NCI-H1417 (cell line): Measurements from ENCODE around the gene OSM.
"Not testable (repeated sequence)": the region's sequence is repeated elsewhere in the genome, so short reads cannot be mapped to it uniquely, and the experiment has no call there.

Experiments
- DNase-seq, 3 experiments: peaks; one replicate each; lab custom pipeline; 2025; lab: John Stamatoyannopoulos, UW

OSM gene

DNA sequence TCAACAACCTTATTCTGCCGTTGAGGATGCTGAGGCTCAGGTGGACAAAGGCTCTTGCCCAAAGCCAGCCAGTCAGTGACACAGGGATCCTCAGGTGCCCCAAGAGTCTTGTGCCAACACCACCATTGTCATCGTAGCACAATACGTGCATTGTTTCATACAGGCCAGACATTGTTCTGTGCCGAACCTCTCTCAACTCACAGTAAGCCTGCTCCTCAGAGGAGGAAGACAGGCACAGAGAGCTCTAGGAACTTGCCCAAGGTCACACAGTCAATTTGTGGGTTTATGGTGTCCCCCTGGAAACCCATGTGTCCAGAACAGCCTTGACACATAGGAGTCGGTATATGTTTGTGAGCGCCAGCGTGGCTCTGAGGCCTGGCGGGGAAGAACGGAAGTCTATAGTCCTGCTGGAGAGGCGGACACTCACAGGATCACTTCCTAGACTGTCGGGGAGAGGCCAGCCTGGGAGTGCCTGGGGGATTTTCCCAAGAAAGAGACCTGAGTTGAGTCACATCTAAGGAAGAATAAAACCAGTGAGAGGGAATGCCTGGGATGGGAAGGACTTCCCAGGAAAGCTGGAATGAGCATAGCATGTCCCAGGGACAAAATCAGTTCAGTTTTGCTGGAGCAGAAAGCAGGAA is 40.3 kb downstream of the OSM start:
- no peak for DNase-seq

DNA sequence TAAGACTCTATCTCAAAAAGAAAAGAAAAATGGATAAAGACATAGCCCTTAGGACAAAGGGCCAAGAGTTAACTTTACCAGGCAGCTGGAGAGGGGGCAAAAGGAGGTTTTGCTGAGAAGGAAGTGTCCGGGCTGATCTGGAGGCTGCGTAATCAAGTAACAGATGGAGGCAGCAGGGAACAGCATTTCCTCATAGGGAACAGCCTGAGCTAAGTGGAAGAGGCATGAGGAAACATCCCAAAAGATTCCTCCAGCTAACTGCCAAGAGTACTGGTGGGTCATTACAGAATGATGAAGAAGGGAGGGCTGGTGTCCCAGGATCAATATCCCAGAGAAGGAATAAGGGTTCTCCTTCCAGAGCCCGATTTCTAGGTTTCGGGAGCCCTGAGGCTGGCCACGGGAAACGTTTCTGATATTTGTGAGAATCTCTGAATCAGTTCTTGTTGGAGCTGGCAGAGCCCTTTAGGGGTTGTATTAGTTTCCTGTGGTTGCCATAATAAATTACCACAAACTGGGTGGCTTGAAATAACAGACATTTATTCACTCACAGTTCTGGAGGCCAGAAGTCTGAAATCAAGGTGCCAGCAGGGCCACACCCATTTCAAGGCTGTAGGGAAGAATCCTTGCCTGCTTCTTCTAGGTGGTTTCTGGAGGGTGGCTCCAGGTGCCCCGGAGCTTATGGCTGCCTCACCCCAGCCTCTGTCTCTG is 41.3 kb downstream of the OSM start:
- no peak for DNase-seq

- peak in 1 of 3 experiments; percentile 1 for DNase-seq
Measured at GRCh38 chr22:30224161-30224857, 42.3 kb downstream of the OSM start.

DNA sequence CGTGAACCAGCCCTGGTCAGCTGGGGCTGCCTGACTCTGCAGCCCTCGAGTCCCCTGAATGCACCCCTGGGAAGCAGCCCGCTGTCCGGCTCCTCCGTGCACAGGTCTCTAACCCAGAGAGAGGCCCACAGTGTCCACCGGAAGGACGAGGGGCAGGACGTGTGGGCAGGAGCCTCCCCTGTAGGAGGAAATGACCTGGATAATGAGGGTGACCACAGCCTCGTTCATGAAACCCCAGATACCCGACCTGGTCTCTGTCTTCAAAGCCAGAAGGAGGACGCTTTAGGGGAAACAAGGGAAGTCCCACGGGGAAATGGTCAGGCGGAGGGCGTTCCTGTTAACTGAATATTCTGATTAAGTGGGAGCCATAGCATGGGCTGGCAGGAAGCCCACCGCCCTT is 43.3 kb downstream of the OSM start:
- DNase-seq, result no peak

DNA sequence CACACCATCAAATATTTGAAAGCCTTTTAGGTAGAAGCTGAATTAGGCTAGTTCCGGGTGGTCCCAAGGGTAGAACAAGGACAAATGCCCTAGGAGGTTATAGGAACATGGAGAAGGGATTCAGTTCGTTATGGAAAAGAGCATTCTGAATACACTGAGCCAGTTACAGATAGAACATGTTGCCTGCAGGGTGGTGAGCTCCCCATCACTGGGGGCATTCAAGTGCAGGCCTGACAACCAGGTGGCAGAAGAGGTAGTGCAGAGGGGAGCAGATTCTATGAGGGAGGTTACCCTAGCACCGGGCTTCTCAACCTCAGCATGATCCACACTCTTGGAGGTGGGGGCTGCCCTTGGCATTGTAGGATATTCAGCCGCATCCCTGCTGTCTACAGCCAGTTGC is 44.3 kb downstream of the OSM start:
- DNase-seq, result no peak

- DNase-seq, result no peak
Measured at GRCh38 chr22:30221121-30221992, 45.3 kb downstream of the OSM start.

DNA sequence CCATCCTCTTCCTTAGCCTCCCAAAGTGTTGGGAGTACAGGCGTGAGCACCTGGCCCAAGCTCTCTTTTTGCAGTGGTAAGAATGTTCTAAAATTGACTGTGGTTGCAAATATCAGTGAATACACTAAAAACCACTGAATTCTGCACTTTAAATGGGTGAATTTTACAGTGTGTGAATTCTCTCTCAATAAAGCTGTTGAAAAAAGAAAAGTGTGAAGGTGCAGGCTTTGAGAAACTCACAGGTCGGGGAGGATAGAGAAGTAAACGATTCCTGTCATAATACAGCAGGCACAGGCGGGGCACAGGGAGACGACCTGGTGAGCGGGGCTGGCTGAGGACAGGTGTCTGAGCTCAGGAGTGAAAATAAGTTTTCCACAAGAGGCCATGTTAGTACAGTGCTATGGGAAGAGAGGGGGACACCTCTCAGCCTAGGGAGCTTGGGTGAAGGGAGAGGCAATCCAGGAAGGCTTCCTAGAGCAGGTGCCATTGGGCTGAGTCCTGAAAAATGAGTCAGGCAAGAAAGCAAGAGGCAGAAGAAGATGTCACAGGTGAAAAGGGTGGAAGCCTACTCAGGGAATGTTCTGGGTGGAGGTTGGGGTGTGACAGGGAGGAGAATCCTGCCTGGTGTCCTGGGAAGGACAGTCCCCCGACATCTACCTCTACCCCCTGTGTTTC is 46.2 kb downstream of the OSM start:
- no peak for DNase-seq

DNA sequence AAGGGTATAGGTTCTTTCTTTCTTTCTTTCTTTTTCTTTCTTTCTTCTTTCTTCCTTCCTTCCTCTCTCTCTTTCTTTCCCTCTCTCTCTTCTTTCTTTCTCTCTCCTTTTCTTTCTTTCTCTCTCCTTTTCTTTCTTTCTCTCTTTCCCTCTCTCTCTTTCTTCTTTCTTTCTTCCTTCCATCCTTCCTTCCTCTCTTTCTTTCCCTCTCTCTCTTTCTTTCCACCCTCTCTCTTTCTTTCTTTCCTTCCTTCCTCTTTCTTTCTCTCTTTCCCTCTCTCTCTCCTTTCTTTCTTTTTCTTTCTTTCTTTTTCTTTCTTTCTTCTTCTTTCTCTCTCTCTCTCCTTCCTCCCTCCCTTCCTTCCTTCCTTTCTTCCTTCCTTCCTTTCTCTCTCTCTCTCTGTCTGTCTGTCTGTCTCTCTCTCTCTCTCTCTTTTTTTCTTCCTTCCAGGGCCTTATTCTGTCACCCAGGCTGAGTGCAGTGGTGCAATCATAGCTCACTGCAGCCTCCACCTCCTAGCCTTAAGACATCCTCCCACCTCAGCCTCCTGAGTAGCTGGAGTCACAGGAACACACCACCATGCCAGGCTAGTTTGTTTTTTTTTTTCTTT is 46.9 kb downstream of the OSM start:
- DNase-seq, result no peak

DNA sequence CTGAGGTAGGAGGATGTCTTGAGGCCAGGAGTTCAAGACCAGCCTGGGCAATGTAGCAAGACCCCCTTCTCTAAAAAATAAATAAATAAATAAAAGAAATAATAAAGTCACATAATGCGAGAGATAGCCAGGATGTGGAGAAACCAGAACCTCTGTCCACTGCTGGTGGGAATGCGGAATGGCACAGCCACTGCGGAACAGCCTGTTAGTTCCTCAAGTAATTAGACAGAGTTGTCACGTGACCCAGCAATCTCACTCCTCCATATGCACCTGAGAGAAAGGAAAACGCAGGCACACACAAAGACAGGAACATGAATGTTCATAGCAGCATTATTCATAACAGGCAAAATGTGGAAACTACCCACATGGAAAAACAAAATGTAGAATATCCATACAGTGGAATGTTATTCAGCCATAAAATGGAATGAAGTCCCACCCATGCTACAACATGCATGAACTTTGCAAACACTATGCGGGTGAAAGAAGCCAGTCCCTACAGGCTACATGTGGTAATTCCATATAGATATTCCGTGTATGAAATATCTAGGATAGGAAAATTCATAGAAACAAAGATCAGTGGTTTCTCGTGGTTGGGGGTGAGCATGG is 47.5 kb downstream of the OSM start:
- DNase-seq, result no peak

- no peak for DNase-seq
Measured at GRCh38 chr22:30217698-30218560, 48.7 kb downstream of the OSM start.

GRCh38 chr22:30216710-30217109 is 49.9 kb downstream of the OSM start:
- DNase-seq, result no peak

DNA sequence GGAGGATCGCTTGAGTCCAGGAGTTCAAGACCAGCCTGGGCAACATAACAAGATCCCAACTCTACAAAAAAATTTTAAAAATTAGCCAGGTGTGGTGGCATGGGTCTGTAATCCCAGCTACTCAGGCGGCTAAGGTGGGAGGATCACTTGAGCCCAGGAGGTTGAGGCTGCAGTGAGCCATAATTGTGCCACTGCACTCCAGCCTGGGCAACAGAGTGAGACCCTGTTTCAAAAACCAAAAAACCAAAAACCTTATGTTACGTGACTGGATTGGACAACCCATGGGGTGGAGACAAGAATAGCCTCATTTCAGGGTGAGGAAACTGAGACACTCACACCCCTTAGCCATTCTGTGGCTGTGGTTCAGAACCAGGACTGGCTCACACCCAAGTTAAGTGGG is 50.4 kb downstream of the OSM start:
- DNase-seq, result not testable (repeated sequence)

GRCh38 chr22:30214703-30215407 is 51.8 kb downstream of the OSM start:
- DNase-seq, result peak in 2 of 3 experiments; percentile 15 to 32

GRCh38 chr22:30212996-30213441 is 53.6 kb downstream of the OSM start:
- DNase-seq, result no peak
